CD4-positive, alpha-beta memory T cell (primary cell): ENCODE measurements around the gene HDAC7. TPM values are rescaled to one million over a fixed set of nuclear protein-coding genes. Genes with fewer than 3 reads are reported as not detected.
A peak's percentile ranks its signal among the peaks of the same experiment; 100 is the strongest.

Experiments used
- CTCF ChIA-PET: fragments of 350-600 bp; sonication (Branson Sonifier 250); formaldehyde crosslinking; loops from one replicate; lab custom pipeline; 2021; ENCODE audit warnings: inconsistent platforms; ENCODE audit not compliant: partially characterized antibody; lab: Charles Lee
- POLR2A ChIA-PET: fragments of 350-600 bp; sonication (Branson Sonifier 250); formaldehyde crosslinking; loops from one replicate; lab custom pipeline; 2021; ENCODE audit not compliant: partially characterized antibody; lab: Charles Lee
- DNase-seq, 5 donors: peaks; one replicate each; pipeline versions ENCODE4 v3.0.0 to v3.0.0-alpha.2; 2020 to 2022; ENCODE audit warnings: mixed read lengths in 1 of 5
- H3K27ac ChIP-seq: one replicate; pipeline ENCODE4 v1.7.0; 2013; ENCODE audit warnings: low read depth, low read length
- H3K27me3 ChIP-seq: 2 replicates; pipeline ENCODE4 v1.7.0; 2013; ENCODE audit warnings: mild to moderate bottlenecking, low read length, moderate library complexity; ENCODE audit not compliant: insufficient read depth
- H3K36me3 ChIP-seq: 2 replicates; pipeline ENCODE4 v1.7.0; 2013; ENCODE audit warnings: mild to moderate bottlenecking, low read length, moderate library complexity; ENCODE audit not compliant: insufficient read depth
- H3K4me1 ChIP-seq: 2 replicates; pipeline ENCODE4 v1.7.0; 2013; ENCODE audit warnings: mild to moderate bottlenecking, low read length, moderate library complexity; ENCODE audit not compliant: insufficient read depth
- H3K4me3 ChIP-seq, 2 donors: one replicate each; pipeline ENCODE4 v1.7.0; 2013; ENCODE audit warnings: low read length in 2 of 2, mild to moderate bottlenecking in 1 of 2
- H3K9me3 ChIP-seq, 2 donors: one replicate each; pipeline ENCODE4 v1.7.0; 2013; ENCODE audit warnings: low read length in 2 of 2, control low read depth in 1 of 2; ENCODE audit not compliant: control insufficient read depth in 1 of 2
- H3K27ac Mint-ChIP-seq, 7 donors: one replicate each; pipeline ENCODE4 v1.8.0; 2020 to 2021; ENCODE audit warnings: mixed read lengths in 7 of 7, mild to moderate bottlenecking in 6 of 7, inconsistent platforms in 3 of 7, moderate library complexity in 3 of 7
- H3K27me3 Mint-ChIP-seq, 2 donors: one replicate each; pipeline ENCODE4 v1.8.0; 2020 to 2021; ENCODE audit warnings: mixed read lengths in 2 of 2
- H3K36me3 Mint-ChIP-seq, 2 donors: one replicate each; pipeline ENCODE4 v1.8.0; 2020 to 2021; ENCODE audit warnings: mixed read lengths in 2 of 2, inconsistent platforms in 1 of 2, mild to moderate bottlenecking in 1 of 2
- H3K4me1 Mint-ChIP-seq, 4 donors: one replicate each; pipeline ENCODE4 v1.8.0; 2020 to 2021; ENCODE audit warnings: mixed read lengths in 4 of 4, mild to moderate bottlenecking in 1 of 4
- H3K4me3 Mint-ChIP-seq, 8 donors: one replicate each; pipeline ENCODE4 v1.8.0; 2020 to 2021; ENCODE audit warnings: mixed read lengths in 8 of 8, mild to moderate bottlenecking in 7 of 8, moderate library complexity in 6 of 8, inconsistent platforms in 3 of 8
- H3K9me3 Mint-ChIP-seq, 8 donors: one replicate each; pipeline ENCODE4 v1.8.0; 2020 to 2021; ENCODE audit warnings: mixed read lengths in 8 of 8, mild to moderate bottlenecking in 5 of 8, inconsistent platforms in 3 of 8, moderate library complexity in 1 of 8
- intact Hi-C: fragments of 100-400 bp; cut with micrococcal nuclease; formaldehyde crosslinking; loops from one replicate; pipeline ENCODE4 v1.15.1; 2023
- polyA plus RNA-seq, 2 donors: library from polyadenylated mRNA; unstranded; fragments of 300-500 nt; fragmentation: Illumina TruSeq; gene quantifications; one replicate each; pipeline ENCODE4 v1.2.3, GENCODE V29; 2021
- total RNA-seq, 2 experiments: library from RNA; stranded (reverse); gene quantifications; one replicate each; pipeline ENCODE4 v1.2.3, GENCODE V29; 2021

The HDAC7 gene
- 100 to 1,000 TPM; 139 to 142 TPM for total RNA-seq
- 10 to 100 TPM in 1 of 2 donors, 1 to 10 TPM in 1; 7.9 to 26.8 TPM for polyA plus RNA-seq

DNA sequence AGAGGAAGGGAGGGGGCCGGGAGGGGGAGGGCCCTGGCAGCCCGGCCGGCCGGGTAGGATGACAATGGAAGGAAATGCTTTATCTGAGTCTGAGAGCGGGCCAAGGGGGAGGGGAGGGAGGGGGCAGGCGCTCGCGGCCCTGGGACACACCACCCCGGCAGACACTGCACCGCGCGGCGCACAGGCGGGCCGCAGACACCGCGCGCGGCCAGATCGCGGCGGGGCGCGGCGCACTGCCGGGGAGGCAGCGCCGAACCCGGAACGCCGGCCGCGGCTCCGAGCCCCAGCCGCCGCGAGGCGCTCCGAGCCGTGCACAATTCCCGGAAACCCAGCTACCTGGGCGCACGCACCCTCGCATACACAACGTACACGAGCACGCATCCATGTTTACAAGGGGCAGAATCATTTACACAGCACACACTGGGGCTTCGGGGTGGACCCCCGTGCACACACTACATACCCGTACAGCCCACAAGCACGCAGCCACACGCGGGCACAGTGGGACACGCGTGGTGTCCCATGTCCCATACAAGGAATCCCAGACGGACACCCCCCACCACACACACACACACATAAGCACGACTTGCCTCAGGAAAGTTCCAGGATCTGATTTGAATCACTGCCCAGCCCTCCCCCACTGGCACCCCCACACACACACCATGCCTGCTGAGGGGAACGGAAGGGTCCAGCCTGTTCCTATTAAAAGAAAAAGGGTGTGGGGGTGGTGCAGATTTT, at the start of gene HDAC7:
Gene HDAC7, minus strand, starts transcription at position 8 of the 735 bp plus-strand sequence. CDS start 118 bp downstream, outside the sequence.
- Mint-ChIP-seq H3K4me3 (peak within 1 kb of the TSS; percentile 91 to 97 (median 95)), H3K4me1 (peaks cover 62 to 87% (median 77%) of the 10 kb centered on the region in 4 donors), H3K27ac (peak within 1 kb of the TSS; percentile 93 to 98 (median 97)), H3K27me3 (no peaks in the 10 kb centered on the region), H3K9me3 (peaks cover 0 to 2% (median 0%) of the 10 kb centered on the region in 8 donors), H3K36me3 (peaks cover 0 to 9% of the 10 kb centered on the region in 2 donors)
- ChIA-PET POLR2A (interaction anchor here (1.0 to 8.2 kb wide), 16 partner anchors 10 to 114 kb away, joined by 3 to 270 read pairs (median 4); partner anchors contain the start of genes RPAP3 and SLC48A1), CTCF (interaction anchor here (0.6 to 6.9 kb wide), 4 partner anchors 10 to 77 kb away, joined by 3 to 223 read pairs (median 41); no protein-coding TSS in a partner anchor)
- Histone ChIP-seq H3K4me1 (peaks cover 87% of the 10 kb centered on the region), H3K27me3 (no peaks in the 10 kb centered on the region), H3K36me3 (no peaks in the 10 kb centered on the region), H3K27ac (peak within 1 kb of the TSS; percentile 79), H3K4me3 (peak within 1 kb of the TSS; percentile 79 to 84), H3K9me3 (no peaks in the 10 kb centered on the region)
- DNase-seq: peak; percentile 55 to 86 (median 68)
- intact Hi-C loops: loop anchor here (1.0 kb wide), 2 partner anchors 10 to 13 kb away; no protein-coding TSS in a partner anchor

GRCh38 chr12:47868552-47869031, 48.9 kb upstream of the HDAC7 start:
- Mint-ChIP-seq H3K4me3 (no peak overlapping the region), H3K4me1 (no peaks in the 10 kb centered on the region), H3K27ac (no peak overlapping the region), H3K27me3 (no peaks in the 10 kb centered on the region), H3K36me3 (no peaks in the 10 kb centered on the region), H3K9me3 (no peaks in the 10 kb centered on the region)
- no peaks in the 10 kb centered on the region for H3K4me1 ChIP-seq
- H3K4me3 ChIP-seq: no peak overlapping the region
- DNase-seq: no peak
- no peaks in the 10 kb centered on the region for H3K36me3 ChIP-seq
- H3K27ac ChIP-seq: no peak overlapping the region
- ChIA-PET CTCF (interaction anchor here (0.7 to 1.2 kb wide), 4 partner anchors 16 to 764 kb away, joined by 3 to 5 read pairs (median 4); no protein-coding TSS in a partner anchor), POLR2A (interaction anchor here (1.2 kb wide), 1 partner anchor 49 kb away, joined by 3 read pairs; the partner anchor contains the start of gene HDAC7)
- no peaks in the 10 kb centered on the region for H3K9me3 ChIP-seq
- no peaks in the 10 kb centered on the region for H3K27me3 ChIP-seq
- intact Hi-C loops: no loop called here

GRCh38 chr12:47868041-47868440, 48.3 kb upstream of the HDAC7 start:
- H3K27me3 Mint-ChIP-seq: no peaks in the 10 kb centered on the region
- Histone ChIP-seq H3K9me3 (no peaks in the 10 kb centered on the region), H3K36me3 (no peaks in the 10 kb centered on the region), H3K27me3 (no peaks in the 10 kb centered on the region), H3K27ac (no peak overlapping the region), H3K4me3 (no peak overlapping the region), H3K4me1 (no peaks in the 10 kb centered on the region)
- intact Hi-C loops: no loop called here
- CTCF ChIA-PET: interaction anchor here (0.9 to 1.8 kb wide), 3 partner anchors 12 to 82 kb away, joined by 3 to 5 read pairs (median 3); no protein-coding TSS in a partner anchor
- no peaks in the 10 kb centered on the region for H3K4me1 Mint-ChIP-seq
- no peak for DNase-seq
- H3K9me3 Mint-ChIP-seq: no peaks in the 10 kb centered on the region
- H3K36me3 Mint-ChIP-seq: no peaks in the 10 kb centered on the region
- POLR2A ChIA-PET: interaction anchor here (1.2 kb wide), 1 partner anchor 49 kb away, joined by 3 read pairs; the partner anchor contains the start of gene HDAC7
- no peak overlapping the region for H3K4me3 Mint-ChIP-seq
- no peak overlapping the region for H3K27ac Mint-ChIP-seq

DNA sequence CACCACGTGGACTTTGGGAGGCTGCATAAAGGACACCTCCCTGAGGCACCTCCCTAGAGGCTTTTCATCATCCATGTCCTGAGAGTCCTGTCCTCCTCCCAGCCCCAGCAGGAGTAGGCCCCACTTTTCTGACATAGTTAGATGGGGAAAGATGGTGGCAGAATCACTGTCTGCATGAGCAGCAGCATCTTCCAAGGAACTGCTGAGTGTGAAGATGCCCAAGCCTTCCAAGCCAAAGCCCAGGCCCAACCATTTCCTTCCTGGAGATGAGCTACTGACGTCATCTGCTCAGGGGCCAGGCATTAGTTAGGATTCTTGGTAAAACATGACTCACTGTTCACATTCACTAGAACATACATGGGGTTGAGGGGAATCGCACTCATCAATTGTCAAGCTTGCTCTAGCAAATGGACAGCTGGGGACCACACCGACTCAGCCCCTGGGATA, 47.8 kb upstream of the HDAC7 start:
- no peaks in the 10 kb centered on the region for H3K9me3 ChIP-seq
- CTCF ChIA-PET: interaction anchor here (0.9 to 1.8 kb wide), 3 partner anchors 12 to 82 kb away, joined by 3 to 5 read pairs (median 3); no protein-coding TSS in a partner anchor
- Mint-ChIP-seq H3K4me3 (peak overlapping the region in 1 of 8 donors; percentile 41), H3K27me3 (no peaks in the 10 kb centered on the region), H3K27ac (peak overlapping the region in 1 of 7 donors; percentile 31), H3K36me3 (no peaks in the 10 kb centered on the region), H3K9me3 (no peaks in the 10 kb centered on the region), H3K4me1 (no peaks in the 10 kb centered on the region)
- no peak overlapping the region for H3K4me3 ChIP-seq
- no peaks in the 10 kb centered on the region for H3K36me3 ChIP-seq
- H3K27me3 ChIP-seq: no peaks in the 10 kb centered on the region
- intact Hi-C loops: no loop called here
- no peaks in the 10 kb centered on the region for H3K4me1 ChIP-seq
- POLR2A ChIA-PET: interaction anchor here (1.2 kb wide), 1 partner anchor 48 kb away, joined by 3 read pairs; the partner anchor contains the start of gene HDAC7
- no peak overlapping the region for H3K27ac ChIP-seq
- DNase-seq: no peak

DNA sequence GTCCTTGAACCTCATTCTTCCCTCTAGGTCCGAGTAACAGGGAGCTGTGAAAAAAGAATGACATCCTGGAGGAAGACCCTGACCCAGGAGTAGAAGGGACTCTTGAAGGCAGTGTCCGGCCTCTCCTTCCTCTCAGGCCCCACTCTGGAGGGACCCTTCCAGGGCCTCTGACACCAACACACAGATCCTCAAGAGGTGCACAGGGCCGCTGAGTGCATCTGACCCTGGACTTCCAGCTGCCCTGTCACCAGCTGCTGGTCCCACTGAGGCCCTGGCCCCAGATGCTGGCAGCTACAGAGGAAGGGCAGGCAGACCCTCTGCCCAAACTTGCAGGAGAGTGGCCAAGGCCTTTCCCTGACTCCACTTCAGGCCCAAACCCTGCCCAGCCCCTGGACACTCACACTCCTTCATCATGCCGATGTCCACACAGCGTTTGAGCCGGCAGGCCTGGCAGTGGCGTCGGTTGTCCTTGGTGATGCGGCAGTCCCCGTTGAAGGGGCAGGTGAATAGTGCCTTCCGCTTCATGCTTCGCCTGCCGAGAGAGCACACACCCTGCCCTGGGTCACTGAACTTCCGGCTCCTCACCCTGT, 45.0 kb upstream of the HDAC7 start:
- Histone ChIP-seq H3K4me1 (no peaks in the 10 kb centered on the region), H3K9me3 (no peaks in the 10 kb centered on the region), H3K27me3 (no peaks in the 10 kb centered on the region), H3K27ac (no peak overlapping the region), H3K4me3 (no peak overlapping the region), H3K36me3 (no peaks in the 10 kb centered on the region)
- Mint-ChIP-seq H3K36me3 (no peaks in the 10 kb centered on the region), H3K27ac (no peak overlapping the region), H3K27me3 (no peaks in the 10 kb centered on the region), H3K4me3 (no peak overlapping the region), H3K4me1 (peaks cover 0 to 2% (median 0%) of the 10 kb centered on the region in 4 donors), H3K9me3 (no peaks in the 10 kb centered on the region)
- ChIA-PET POLR2A (no interaction called here), CTCF (interaction anchor here (1.2 kb wide), 1 partner anchor 122 kb away, joined by 6 read pairs; no protein-coding TSS in a partner anchor)
- no peak for DNase-seq
- intact Hi-C loops: no loop called here

GRCh38 chr12:47863985-47864384, 44.3 kb upstream of the HDAC7 start:
- H3K9me3 ChIP-seq: no peaks in the 10 kb centered on the region
- H3K27ac ChIP-seq: no peak overlapping the region
- H3K36me3 ChIP-seq: no peaks in the 10 kb centered on the region
- Mint-ChIP-seq H3K27me3 (no peaks in the 10 kb centered on the region), H3K4me1 (peaks cover 0 to 2% (median 1%) of the 10 kb centered on the region in 4 donors), H3K27ac (no peak overlapping the region), H3K36me3 (no peaks in the 10 kb centered on the region), H3K9me3 (no peaks in the 10 kb centered on the region), H3K4me3 (no peak overlapping the region)
- ChIA-PET CTCF (no interaction called here), POLR2A (no interaction called here)
- H3K4me1 ChIP-seq: no peaks in the 10 kb centered on the region
- no peak for DNase-seq
- no peaks in the 10 kb centered on the region for H3K27me3 ChIP-seq
- intact Hi-C loops: no loop called here
- H3K4me3 ChIP-seq: no peak overlapping the region
